ENCODE data around the gene ZW10. TPM values are rescaled to one million over a fixed set of nuclear protein-coding genes. Genes with fewer than 3 reads are reported as not detected.

The ZW10 gene
- total and polyA plus RNA-seq, 10 of the 15 experiments (the other 5 are each of a cell fraction or from before 2014, with no cell fraction given), result 5.4 to 32.0 (median 17.3) TPM

- Histone ChIP-seq H3K79me2 (ENCODE audit: control insufficient read depth, insufficient read depth, low read length) (no peaks in the 10 kb centered on the region), H3K9ac (ENCODE audit: control insufficient read depth, insufficient read depth, low read length) (no peak overlapping the region), H3K27me3 (replicated peaks in 1 of 2; ENCODE audit: control insufficient read depth in 2 of 2, insufficient read depth in 2 of 2, low read length in 1 of 2) (no peaks in the 10 kb centered on the region), H3K4me2 (ENCODE audit: control insufficient read depth, insufficient read depth) (no peak overlapping the region), H3K27ac (ENCODE audit: control insufficient read depth, insufficient read depth) (no peak overlapping the region), H3K4me3 (no peak overlapping the region), H3K4me1 (ENCODE audit: control insufficient read depth, insufficient read depth, low read length) (no peaks in the 10 kb centered on the region), H3K36me3 (ENCODE audit: control insufficient read depth in 2 of 2, insufficient read depth in 2 of 2, low read length in 1 of 2) (peaks cover 0 to 22% of the 10 kb centered on the region in 2 experiments; a peak in 3 of 4 replicates), H2AFZ (ENCODE audit: control insufficient read depth, low read depth, low read length) (no peak overlapping the region), H3K9me3 (replicated peaks; ENCODE audit: control insufficient read depth, insufficient read depth, low read length) (no peaks in the 10 kb centered on the region), H4K20me1 (ENCODE audit: control insufficient read depth, insufficient read depth) (no peaks in the 10 kb centered on the region)
- ChIA-PET POLR2A (no interaction called here), CTCF (interaction anchor here (0.6 kb wide), 1 partner anchor 1539 kb away, joined by 3 read pairs; no protein-coding TSS in a partner anchor), RAD21 (ENCODE audit: unreplicated experiment) (no interaction called here), SMC1A (ENCODE audit: uncharacterized antibody, unreplicated experiment) (no interaction called here)
- WGBS (ENCODE audit: insufficient coverage, insufficient replicate concordance, low lambda C conversion rate, missing lambda C conversion rate), result 98% methylated on average over 3 of the region's 3 CpGs
- FAIRE-seq (no peak), DNase-seq (ENCODE audit: low read depth, low spot score) (no peak), ATAC-seq (no peak)
- TF ChIP-seq ZZZ3 (IDR thresholded peaks at IDR 0.05; ENCODE audit: control insufficient read depth, insufficient read length, low read depth), result no peak
- intact Hi-C loops (cut with micrococcal nuclease; ENCODE audit: unreplicated experiment) (no loop called here), in situ Hi-C loops (cut with MboI) (no loop called here)
- BruUV-seq (replicated peaks), result no TSS peak
These were observed 44.9 kb upstream of the ZW10 start for GRCh38 chr11:113818426-113818825.

DNA sequence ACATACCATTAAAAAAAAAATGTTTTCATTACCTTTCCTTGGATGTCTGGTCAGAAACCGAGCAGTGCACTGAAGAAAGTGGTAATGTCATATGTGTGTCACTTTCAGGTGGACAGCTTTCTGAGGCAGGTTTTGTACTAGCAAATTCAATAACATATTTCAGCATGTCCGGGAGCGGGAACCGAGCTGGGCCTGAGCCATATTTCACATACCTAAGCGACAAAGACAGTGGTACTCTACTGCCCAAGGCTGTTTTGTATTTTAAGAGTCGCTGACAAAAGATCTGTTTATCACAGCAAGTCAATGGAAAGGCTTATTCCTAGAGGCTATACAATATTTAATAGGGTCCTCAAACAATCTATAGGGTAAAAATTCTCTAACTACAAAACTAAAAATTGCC, 44.1 kb upstream of the ZW10 start:
- no peak overlapping the region for H3K4me2 ChIP-seq (ENCODE audit: control insufficient read depth, insufficient read depth)
- no peaks in the 10 kb centered on the region for H3K4me1 ChIP-seq (ENCODE audit: control insufficient read depth, insufficient read depth, low read length)
- H3K27ac ChIP-seq (ENCODE audit: control insufficient read depth, insufficient read depth), result no peak overlapping the region
- ChIA-PET RAD21 (ENCODE audit: unreplicated experiment) (no interaction called here), POLR2A (no interaction called here), SMC1A (ENCODE audit: uncharacterized antibody, unreplicated experiment) (interaction anchor here (0.6 to 1.4 kb wide), 2 partner anchors 11 to 79 kb away, joined by 3 to 4 read pairs; no protein-coding TSS in a partner anchor), CTCF (interaction anchor here (1.1 kb wide), 1 partner anchor 78 kb away, joined by 3 read pairs; no protein-coding TSS in a partner anchor)
- DNase-seq (ENCODE audit: low read depth, low spot score), result no peak
- H2AFZ ChIP-seq (ENCODE audit: control insufficient read depth, low read depth, low read length), result no peak overlapping the region
- no peak for TF ChIP-seq MTA2 (IDR thresholded peaks at IDR 0.05; ENCODE audit: low read depth)
- TF ChIP-seq SPI1 (IDR thresholded peaks at IDR 0.05; ENCODE audit: borderline replicate concordance, insufficient read depth, low read depth, low read length), result no peak
- no peak for TF ChIP-seq ZNF217 (IDR thresholded peaks at IDR 0.05)
- TF ChIP-seq RAD51 (IDR thresholded peaks at IDR 0.05), result no peak
- TF ChIP-seq TBL1XR1 (IDR thresholded peaks at IDR 0.05; ENCODE audit: low read depth, low read length), result no peak
- TF ChIP-seq RB1 (IDR thresholded peaks at IDR 0.05; ENCODE audit: borderline replicate concordance), result no peak
- TF ChIP-seq SP1 (IDR thresholded peaks at IDR 0.05; ENCODE audit: low read depth, low read length), result no peak
- H3K4me3 ChIP-seq, result no peak overlapping the region
- H3K79me2 ChIP-seq (ENCODE audit: control insufficient read depth, insufficient read depth, low read length), result no peaks in the 10 kb centered on the region
- H3K36me3 ChIP-seq (ENCODE audit: control insufficient read depth in 2 of 2, insufficient read depth in 2 of 2, low read length in 1 of 2), result peaks cover 0 to 24% of the 10 kb centered on the region in 2 experiments; a peak in 3 of 4 replicates
- no peak for FAIRE-seq
- no peaks in the 10 kb centered on the region for H3K9me3 ChIP-seq (replicated peaks; ENCODE audit: control insufficient read depth, insufficient read depth, low read length)
- no peak for ATAC-seq
- WGBS (ENCODE audit: insufficient coverage, insufficient replicate concordance, low lambda C conversion rate, missing lambda C conversion rate), result 98% methylated on average over 6 of the region's 6 CpGs
- intact Hi-C loops (cut with micrococcal nuclease; ENCODE audit: unreplicated experiment) (no loop called here), in situ Hi-C loops (cut with MboI) (no loop called here)
- no peaks in the 10 kb centered on the region for H3K27me3 ChIP-seq (replicated peaks in 1 of 2; ENCODE audit: control insufficient read depth in 2 of 2, insufficient read depth in 2 of 2, low read length in 1 of 2)
- H4K20me1 ChIP-seq (ENCODE audit: control insufficient read depth, insufficient read depth), result no peaks in the 10 kb centered on the region
- BruUV-seq (replicated peaks), result no TSS peak
- H3K9ac ChIP-seq (ENCODE audit: control insufficient read depth, insufficient read depth, low read length), result no peak overlapping the region

Measured in GM12878 (cell line).